Neural progenitor cell (in vitro differentiated cells): ENCODE measurements around the gene RAB13.

Experiments used
- EZH2 ChIP-seq: fragments of 200-600 bp; sonication (generic); IDR thresholded peaks from 2 replicates; pipeline ENCODE4 v1.6.1; 2017; ENCODE audit warnings: antibody characterized with exemption, mild to moderate bottlenecking, moderate library complexity
- TF ChIP-seq, protein P1 (sequence below): fragments of 200-600 bp; sonication (generic); IDR thresholded peaks from 2 replicates; pipeline ENCODE4 v1.5.1; 2017; ENCODE audit warnings: antibody characterized with exemption, mild to moderate bottlenecking

DNA sequence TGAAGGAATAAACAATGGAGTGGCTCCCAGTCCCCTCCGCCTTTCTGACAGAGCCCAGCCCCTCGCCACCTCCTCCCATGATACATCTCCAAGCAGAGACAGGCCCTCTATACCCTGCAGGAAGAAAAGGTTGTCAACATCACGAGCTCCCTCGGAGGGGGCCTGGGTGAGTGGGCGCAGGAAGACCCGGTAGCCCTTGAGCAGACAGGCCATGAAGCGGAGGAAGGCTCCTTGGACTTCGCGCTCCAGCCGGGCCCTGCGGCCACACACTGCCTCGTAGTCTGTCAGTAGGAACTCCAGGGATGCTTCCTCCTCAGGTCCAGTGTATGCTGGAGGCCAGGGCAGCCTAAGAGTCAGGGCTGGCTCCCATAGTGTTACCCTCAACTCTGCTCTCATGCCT lies 46.7 kb downstream of the RAB13 start:
- TF ChIP-seq, protein P1, sequence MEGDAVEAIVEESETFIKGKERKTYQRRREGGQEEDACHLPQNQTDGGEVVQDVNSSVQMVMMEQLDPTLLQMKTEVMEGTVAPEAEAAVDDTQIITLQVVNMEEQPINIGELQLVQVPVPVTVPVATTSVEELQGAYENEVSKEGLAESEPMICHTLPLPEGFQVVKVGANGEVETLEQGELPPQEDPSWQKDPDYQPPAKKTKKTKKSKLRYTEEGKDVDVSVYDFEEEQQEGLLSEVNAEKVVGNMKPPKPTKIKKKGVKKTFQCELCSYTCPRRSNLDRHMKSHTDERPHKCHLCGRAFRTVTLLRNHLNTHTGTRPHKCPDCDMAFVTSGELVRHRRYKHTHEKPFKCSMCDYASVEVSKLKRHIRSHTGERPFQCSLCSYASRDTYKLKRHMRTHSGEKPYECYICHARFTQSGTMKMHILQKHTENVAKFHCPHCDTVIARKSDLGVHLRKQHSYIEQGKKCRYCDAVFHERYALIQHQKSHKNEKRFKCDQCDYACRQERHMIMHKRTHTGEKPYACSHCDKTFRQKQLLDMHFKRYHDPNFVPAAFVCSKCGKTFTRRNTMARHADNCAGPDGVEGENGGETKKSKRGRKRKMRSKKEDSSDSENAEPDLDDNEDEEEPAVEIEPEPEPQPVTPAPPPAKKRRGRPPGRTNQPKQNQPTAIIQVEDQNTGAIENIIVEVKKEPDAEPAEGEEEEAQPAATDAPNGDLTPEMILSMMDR, result no peak
- TF ChIP-seq EZH2, result no peak
